HG03196 (cell line): ENCODE data around the gene PPP1R12B.
"Not testable (repeated sequence)": the region's sequence is repeated elsewhere in the genome, so short reads cannot be mapped to it uniquely, and the experiment has no call there.

Experiments
- ATAC-seq: cut with Tn5 transposase; IDR thresholded peaks from one replicate; pipeline ENCODE4 v1.9.1; 2021; ENCODE audit not compliant: unreplicated experiment

The PPP1R12B gene

DNA sequence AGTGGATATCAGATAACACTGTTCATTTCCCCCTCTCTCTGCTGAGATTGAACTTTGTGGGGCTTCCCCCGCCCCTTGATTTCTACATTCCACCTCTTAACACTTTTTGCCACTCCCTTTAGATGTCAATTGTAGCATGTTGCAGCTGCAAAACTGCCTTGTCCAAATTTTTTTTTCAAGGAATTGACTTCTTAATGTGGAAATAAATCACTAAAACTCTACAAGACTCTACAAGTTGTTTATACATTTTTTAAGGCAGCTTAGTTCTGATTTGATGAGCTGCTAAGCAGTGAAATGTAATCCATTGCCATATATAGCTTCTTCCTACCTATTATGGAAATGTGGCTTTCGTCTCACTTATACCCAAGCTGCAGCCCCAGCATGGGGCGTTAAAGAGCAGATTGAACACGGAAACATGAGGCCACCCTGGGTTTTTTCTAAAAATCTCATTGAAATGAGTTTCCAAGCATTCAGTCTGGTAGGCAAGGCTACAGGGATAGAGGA, 229.6 kb downstream of the PPP1R12B start:
- no peak for ATAC-seq

DNA sequence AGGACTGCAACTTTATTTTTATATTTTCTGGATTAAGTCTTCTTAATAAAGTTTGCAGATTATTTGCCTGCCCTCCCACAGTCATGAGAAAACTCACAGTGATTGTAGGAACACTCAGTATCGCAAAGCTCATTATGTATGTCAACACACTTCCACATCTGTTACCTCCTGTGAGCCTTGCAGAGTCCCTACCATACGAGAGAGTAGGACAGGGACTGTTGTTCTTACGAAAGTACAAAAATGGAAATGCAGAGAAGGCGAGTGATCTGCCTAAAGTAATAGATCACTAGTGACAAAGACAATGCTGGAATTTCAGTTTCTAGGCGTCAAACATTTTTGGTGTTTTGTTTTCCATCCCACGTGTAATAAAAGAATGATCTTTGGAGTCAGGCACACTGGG, 230.1 kb downstream of the PPP1R12B start:
- ATAC-seq: no peak

DNA sequence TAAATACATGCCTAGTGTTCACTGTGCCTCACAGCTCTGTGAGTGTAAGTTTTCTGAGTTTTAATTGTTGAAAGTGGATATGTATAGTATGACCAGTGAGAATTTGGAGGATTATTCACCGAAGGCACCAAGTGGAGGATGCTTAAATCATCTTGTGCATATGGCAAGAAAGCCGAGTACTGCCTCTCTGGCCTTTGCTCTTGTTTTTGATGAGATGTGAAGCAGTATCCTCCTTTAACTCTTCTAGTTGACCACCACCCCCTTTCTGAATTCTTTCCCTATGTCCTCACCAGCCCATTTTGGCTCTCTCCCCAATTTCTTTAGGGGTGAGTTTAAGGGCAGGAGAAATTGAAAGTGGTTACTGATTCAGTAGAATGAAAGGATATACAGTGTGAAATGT, 231.3 kb downstream of the PPP1R12B start:
- no peak for ATAC-seq

DNA sequence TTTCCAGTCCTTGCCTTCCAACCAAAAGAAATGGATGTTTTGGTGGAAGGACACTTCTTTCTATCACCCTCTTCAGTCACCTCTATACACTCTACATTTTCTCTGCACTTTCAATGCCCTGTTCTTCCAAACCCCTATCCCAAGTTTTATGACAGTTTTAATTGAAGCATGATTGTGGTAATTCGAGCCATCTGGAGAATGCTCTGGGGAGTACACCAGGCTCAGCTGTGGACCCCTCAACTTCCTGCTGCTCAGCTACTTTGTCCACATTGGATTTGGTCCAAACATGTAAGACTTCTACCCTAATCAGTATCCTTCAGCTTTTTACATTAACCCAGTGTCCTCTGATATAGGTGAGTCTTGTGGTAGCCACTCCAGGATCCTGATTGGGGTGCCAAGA, 232.1 kb downstream of the PPP1R12B start:
- ATAC-seq: no peak

DNA sequence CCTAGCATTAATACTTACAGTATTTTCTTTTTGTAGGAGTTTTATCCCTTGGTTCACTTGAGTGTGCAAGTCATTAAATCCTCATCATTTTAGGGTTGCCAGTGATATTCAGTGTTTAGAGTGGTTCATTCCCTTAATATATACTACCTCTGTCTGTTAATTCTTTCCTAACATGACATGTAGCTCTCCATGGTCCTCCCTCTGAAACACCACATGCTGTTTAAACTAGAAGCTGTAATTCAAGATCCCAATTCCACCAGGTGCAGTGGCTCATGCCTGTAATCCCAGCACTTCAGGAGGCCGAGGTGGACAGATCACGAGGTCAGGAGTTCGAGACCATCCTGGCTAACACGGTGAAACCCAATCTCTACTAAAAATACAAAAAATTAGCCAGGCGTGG, 233.9 kb downstream of the PPP1R12B start:
- not testable (repeated sequence) for ATAC-seq

DNA sequence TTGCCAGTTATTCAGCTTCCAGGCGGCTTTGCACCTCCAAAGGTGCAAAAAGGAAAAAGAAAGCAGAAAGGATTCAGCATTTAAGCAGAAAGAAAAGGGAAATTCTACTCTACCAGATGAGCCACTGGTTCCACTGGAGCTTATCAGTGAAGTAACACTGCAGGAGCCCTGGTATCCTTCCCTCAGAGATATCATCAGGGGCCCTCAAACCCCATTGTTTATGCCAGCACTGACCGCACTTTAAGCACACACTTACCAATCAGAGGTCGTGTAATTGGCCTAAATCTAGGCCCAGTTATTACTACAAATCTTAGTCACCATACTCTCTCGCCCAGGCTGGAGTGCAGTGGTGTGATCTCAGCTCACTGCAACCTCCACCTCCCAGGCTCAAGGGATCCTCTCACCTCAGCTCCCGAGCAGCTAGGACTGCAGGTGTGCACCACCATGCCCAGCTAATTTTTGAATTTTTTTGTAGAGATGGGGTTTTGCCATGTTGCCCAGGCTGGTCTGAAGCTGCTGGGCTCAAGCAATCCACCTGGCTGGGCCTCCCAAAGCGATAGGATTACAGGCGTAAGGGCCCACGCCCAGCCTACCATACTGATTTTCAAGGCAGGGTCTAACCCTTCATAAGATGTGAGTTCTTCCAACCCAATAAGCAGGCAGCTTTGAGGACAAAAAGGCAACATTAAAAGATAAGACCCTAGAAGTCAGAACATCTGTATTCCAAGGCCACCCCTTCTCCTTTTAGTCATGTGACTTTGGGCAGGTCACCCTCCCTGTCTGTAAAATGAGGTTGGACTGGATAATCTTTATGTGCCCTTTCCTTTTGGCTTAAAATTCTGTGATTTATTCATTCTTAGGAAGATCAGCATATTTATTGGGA, 236.4 kb downstream of the PPP1R12B start:
- ATAC-seq: no peak

DNA sequence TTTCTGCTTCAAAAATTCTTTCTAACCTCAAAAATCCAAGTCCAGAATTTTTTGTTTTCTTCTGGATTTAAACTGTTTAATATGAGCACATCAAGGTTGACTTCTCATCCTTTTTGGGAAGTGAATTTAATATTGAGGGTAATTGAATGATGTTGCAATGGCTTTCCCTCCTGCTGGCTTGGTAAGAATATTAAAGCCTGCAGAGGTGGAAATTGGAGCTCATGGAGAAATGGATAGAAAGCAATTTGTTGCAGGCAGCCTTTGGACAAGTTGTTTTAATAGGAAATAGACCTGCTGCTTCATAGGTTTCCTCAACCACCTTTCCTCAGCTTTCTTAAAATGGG, 237.1 kb downstream of the PPP1R12B start:
- ATAC-seq: no peak

DNA sequence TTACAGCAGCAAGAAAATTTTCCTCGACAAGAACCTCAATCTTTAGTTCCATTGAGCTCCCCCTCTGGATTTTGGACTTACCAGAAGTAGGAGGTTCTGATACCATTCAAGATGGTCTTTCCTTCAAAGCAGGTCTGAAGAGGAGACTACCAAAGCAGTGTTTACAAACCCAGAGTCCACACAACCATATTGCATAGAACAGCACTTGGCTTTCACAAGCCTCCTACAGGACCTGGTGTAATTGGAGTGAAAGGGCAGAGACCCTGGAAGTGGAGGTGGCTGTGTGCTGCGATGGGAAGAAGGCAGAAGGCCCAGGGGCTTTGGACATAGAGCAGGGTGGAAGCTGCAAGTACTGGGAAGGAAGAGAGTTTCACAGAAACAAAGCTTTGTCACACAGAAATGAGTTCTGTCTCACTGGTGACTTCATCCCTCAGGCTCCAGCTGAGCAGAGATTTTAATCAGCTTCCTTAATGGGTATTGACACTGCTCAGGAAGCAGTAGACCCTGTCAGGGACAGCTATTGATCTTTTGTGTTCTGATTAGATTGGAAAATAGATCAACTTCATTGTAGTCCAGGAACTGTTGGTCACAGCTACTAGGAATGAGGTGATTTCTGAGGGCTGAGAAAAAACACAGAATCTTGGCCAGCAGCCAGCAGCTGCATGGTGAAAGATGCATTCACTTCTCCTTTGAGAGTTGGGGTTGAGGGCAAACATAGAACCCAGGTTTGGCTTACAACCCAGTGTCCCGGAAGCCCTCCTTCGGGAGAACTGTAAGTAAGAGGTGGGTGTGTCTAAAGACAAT, 237.7 kb downstream of the PPP1R12B start:
- no peak for ATAC-seq

DNA sequence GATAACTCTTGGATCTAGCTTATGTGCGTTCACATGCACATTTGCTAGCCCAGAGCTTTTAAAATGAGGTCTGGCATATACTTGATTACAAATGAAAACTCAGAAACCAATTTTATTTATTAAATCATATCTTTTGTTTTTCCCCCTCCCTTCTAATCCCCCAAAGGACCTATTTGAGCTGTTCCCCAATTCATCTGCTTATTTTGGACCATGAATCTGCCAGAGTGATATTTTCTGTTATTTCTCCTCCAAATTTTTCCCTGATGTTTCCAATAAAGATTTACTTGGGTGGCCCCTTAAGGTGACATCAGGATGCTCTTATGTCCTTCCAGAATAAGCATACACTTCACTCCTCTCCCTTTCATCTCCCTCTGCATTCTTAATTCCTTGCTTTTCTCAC, 238.4 kb downstream of the PPP1R12B start:
- no peak for ATAC-seq

DNA sequence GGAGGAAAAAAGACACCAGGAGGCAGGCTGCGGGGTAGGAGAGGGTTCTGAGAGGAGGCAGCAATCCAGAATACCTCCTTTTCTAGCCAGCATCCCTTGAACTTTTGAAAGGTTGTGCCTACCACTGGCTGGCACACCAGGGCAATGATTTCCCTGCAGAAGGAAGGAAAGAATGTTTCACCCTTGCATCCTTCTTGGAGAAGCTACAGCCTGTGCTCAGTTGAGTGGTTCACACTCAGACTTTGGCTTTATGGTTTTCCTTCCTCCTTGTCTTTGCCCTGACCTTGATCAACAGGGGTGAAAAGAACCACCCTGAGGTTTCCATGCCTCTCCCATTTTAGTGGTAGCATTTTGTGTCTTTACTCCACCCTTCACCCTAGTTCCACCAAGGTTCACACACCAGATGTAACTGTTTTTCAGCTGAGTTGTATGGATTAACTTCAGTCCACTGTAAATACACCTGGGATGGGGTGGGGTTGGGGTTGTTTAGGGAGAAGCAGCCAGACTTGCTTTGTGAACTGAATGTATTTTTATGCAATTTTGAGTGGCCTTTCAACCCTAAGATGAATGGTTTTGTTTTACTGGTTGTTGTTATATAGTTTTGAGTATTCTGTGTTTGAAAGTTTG, 239.5 kb downstream of the PPP1R12B start:
- ATAC-seq: no peak

DNA sequence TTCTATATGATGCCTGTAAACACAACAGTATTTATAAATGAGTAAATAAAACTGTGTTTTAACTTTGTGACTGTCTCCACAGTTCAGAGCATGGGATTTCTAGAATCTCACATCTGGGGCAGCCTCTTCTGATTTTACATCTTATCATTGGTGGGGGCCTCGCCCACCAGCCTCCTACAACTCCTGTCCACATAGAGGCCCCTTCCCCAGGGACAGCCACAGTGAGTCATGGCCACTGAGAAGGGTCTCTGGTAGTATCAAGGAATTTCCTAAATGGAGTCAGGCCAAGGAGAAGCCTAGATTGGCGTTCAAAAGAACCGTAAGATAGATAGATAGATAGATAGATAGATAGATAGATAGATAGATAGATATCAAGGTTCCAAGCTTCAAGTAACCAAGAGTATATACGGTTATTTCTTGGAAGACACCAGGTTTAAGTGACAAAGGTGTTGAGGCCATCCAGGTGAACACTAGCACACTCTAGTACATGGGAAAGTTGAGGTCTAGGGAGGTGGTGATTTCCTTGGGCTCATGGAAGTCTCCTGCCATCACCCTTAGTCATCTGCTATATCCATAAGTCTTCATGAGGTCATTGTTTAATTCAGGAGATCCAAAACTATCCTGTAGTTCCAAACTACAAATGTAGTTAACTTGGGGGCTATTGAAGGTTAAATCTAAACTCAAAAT, 240.1 kb downstream of the PPP1R12B start:
- ATAC-seq: no peak

DNA sequence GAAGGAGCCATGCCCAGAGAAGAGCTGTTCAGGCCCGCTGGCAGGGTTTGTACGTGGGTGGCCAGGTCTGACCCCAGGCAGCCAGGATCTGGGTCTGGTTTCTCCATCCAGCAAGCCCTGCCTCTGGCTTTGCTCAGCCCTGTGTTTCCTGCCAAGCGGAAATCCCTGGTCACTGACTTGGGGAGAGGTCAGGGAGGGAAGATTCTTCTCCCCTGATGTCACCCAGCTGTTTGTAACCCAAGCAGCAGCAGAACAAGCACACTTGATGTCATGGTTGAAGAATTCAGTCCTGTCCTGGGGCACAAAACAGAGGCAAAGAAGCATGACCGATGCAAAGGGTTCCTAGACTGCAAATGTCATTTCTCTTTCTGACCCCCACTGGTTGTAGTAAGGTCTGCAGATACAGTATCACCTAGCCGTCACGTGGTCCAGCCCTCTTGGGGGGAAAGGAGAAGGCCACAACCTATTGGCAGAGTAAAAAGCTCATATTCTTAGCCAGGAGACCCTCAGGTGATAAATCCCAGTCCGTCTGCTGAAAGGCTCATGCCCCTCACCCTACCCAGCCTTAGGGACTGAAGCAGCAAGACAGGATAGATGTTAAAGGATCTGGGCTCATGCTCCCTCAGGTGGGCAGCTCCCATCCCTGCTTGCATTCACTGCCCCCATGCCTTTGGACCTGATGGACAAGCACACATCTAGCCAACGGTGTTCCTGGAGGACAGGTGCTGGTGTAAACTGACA, 240.9 kb downstream of the PPP1R12B start:
- ATAC-seq: no peak

DNA sequence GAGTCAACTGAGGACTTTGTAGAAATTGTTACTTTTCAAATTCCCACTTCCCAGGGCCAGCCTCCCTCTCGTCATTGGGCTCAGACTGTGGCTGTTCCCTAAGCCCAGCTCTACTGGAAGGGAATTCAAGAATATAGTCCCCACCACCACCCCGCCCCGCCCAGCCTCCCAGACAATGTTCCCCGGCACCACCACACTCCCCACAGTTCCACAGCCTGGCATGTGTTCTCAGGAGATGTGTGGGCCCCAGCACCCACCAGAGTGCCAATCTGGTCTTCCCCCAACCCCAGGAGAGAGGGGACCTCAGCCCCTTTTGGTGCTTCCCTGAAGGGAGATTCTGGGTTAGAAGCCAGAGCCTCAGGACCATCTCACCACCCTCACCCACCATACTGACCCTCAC, 241.6 kb downstream of the PPP1R12B start:
- no peak for ATAC-seq

DNA sequence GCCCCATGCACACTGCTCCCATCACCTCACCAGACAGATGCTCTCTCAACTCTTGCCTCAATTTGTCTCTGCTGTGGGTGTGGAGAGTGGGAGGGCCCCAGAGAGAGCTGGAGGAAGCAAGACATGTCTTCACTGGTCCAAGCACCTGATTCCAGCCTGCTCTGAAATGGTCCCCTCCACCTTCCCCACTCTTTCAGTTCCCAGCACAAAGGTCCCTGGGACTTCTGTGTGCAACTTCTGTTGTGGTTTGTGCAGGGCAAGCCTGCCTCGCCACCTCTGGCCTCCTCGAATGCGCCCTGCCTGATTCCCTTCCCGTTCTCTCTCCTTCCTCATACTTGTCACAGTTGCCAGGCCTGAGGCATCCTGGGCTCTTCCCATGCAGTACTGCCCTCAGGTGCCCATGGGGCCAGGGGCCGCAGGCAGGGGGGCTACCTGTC, 242.5 kb downstream of the PPP1R12B start:
- ATAC-seq: no peak

DNA sequence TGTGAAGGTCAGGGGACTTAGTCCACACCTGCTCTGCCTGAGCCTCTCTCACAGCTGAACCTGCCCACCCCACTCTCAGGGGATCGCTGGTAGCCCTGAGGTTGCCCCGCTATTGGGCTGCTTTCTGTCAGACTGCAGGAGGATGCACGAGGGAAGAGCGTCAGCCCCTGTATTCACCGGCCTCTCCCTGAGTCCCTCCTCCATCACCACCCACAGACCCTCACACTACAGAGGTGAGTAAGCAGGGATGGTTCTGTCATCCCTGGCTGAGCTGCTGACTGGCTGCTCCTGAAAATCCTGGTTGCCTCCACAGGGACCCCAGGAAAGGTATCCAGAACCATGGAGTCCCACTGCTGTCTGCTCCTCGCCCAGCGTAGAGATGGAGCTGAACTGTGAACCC, 243.0 kb downstream of the PPP1R12B start:
- ATAC-seq: no peak

DNA sequence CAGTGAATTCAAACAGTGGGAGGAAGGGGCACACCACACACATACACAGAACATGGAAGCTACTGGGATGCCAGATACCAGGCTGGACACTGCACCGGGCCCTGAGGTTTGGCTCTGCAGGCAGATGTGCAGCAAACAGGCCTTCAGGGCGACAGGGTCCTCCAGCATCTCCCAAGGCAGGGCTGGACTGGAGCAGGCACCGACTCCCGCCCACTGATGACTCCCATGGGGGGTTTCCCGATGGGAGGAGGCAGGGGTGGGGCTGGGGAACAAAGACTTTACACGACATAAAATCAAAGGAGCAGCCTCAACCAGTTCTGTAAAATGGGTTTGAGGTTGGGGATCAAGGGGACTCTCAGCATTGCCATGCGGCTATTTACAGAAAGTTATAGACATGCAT, 243.6 kb downstream of the PPP1R12B start:
- no peak for ATAC-seq

DNA sequence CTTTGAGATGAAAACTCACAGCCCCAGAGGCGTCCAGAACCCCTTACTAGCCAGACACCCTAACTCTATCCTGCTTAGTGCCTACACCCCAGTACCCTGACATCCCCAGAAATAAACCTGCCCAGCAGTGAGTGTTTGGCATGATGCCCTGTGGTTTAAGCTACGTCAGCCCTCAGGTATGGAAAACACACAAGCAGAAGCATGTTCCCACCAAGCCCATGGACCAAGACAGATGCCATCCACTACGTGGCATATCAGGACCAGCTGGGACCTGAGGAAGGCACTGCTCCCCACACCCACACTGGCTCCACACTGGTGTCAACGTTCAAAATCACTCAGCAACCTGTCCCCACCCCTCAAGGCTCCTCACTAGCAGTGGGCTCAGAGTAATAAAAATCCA, 245.3 kb downstream of the PPP1R12B start:
- ATAC-seq: no peak

DNA sequence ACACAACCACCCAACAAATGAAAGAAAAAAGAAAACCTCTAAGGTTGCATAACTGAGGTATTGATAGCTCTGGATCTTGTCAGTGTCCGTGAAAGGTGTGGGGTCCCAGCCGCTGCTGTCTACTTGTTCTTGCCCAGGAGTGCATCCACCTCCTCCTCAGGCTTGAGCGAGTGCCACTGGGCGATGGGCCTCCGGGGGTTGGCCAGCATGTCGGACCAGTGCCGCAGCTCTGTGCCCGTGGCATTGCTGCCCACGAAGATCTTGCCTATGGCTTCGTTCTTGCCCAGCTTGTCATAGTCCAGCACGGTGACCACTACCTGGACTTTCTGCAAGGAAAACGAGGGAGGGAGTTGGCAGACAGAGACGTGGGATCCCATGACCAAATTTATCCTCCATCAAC, 248.1 kb downstream of the PPP1R12B start:
- ATAC-seq: no peak

DNA sequence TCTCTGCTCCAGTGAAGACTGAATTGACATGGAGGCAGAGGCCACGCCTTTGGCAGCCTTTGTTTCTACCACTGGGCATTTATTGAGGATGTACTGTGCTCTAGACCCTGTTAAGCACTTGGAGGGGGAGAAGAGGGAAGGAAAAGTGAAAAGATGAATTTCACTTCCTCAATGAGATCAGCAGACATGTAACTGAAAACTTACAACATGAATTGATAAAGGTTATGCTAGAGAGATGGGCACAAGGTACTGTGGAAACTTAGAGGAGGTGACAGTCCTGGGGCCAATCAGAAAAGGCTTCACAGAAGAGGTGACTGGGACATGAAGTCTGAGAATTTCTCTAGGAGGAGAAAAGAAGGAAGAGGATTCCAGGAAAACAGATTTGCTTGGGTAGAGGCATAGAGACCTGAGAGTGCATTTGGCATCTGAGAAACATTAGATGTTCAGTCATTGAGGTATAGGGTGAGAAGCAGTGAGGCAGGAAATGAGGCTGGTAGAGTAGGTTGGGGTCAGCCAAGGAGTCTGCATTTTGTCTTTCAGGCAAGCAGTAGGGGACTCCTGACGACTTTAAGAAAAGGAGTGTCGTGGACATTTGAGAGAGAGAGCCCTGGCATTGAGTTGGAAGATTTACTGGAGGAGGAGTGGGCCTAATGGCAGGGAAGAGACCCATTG, 248.7 kb downstream of the PPP1R12B start:
- no peak for ATAC-seq
